Mesenchymal stem cell (in vitro differentiated cells and primary cell): Measurements from ENCODE around the gene SH3GL3.

Experiments used
- DNase-seq: peaks from one replicate; pipeline ENCODE4 v3.0.0-alpha.2; 2013
- H2AFZ ChIP-seq: one replicate; pipeline ENCODE4 v1.6.1; 2013; ENCODE audit warnings: low read depth, mild to moderate bottlenecking, control low read depth, inconsistent platforms, low read length, moderate library complexity
- H2AK5ac ChIP-seq: 2 replicates; pipeline ENCODE4 v1.6.1; 2013; ENCODE audit warnings: low read length, moderate library complexity, mild to moderate bottlenecking, inconsistent platforms; ENCODE audit not compliant: severe bottlenecking
- H2BK120ac ChIP-seq: one replicate; pipeline ENCODE4 v1.6.1; 2013; ENCODE audit warnings: low read depth, mild to moderate bottlenecking, inconsistent platforms, low read length, moderate library complexity
- H2BK12ac ChIP-seq, 2 experiments: one replicate each; pipeline ENCODE4 v1.6.1; 2013; ENCODE audit warnings: inconsistent platforms in 2 of 2, low read length in 2 of 2, mild to moderate bottlenecking in 2 of 2, moderate library complexity in 2 of 2, control low read depth in 1 of 2
- H2BK15ac ChIP-seq: one replicate; pipeline ENCODE4 v1.6.1; 2013; ENCODE audit warnings: mild to moderate bottlenecking, low read depth, inconsistent platforms; ENCODE audit not compliant: poor library complexity, severe bottlenecking
- H2BK5ac ChIP-seq: 2 replicates; pipeline ENCODE4 v1.6.1; 2013; ENCODE audit warnings: low read depth, mild to moderate bottlenecking, low read length, control low read depth, inconsistent platforms; ENCODE audit not compliant: poor library complexity, severe bottlenecking
- H3K14ac ChIP-seq, 2 experiments: one replicate each; pipeline ENCODE4 v1.6.1; 2013; ENCODE audit warnings: inconsistent platforms in 2 of 2, low read length in 2 of 2, control low read depth in 1 of 2, mild to moderate bottlenecking in 1 of 2, moderate library complexity in 1 of 2
- H3K18ac ChIP-seq, 2 experiments: one replicate each; pipeline ENCODE4 v1.6.1; 2013; ENCODE audit warnings: inconsistent platforms in 2 of 2, low read length in 2 of 2, control low read depth in 1 of 2, low read depth in 1 of 2, mild to moderate bottlenecking in 1 of 2
- H3K23ac ChIP-seq, 2 experiments: one replicate each; pipeline ENCODE4 v1.6.1; 2013; ENCODE audit warnings: inconsistent platforms in 2 of 2, low read length in 2 of 2, mild to moderate bottlenecking in 2 of 2, moderate library complexity in 2 of 2, control low read depth in 1 of 2
- H3K27ac ChIP-seq: 2 replicates; pipeline ENCODE4 v1.5.1; 2013; ENCODE audit warnings: mild to moderate bottlenecking, moderate library complexity, low read length, control low read depth, inconsistent platforms; ENCODE audit not compliant: poor library complexity, severe bottlenecking
- H3K27me3 ChIP-seq, 2 experiments: 2 replicates each; pipeline versions ENCODE4 v1.6.1 to v1.7.0; 2013; ENCODE audit warnings: low read length in 2 of 2, mild to moderate bottlenecking in 2 of 2, moderate library complexity in 2 of 2, control low read depth in 1 of 2, inconsistent platforms in 1 of 2; ENCODE audit not compliant: control insufficient read depth in 1 of 2, insufficient read depth in 1 of 2
- H3K36me3 ChIP-seq, 2 experiments: 2 replicates each; pipeline versions ENCODE4 v1.6.1 to v1.7.0; 2013; ENCODE audit warnings: low read length in 2 of 2, control low read depth in 1 of 2, inconsistent platforms in 1 of 2, low read depth in 1 of 2, mild to moderate bottlenecking in 1 of 2; ENCODE audit not compliant: insufficient read depth in 2 of 2, control insufficient read depth in 1 of 2
- H3K4ac ChIP-seq, 2 experiments: one replicate each; pipeline ENCODE4 v1.6.1; 2013; ENCODE audit warnings: inconsistent platforms in 2 of 2, low read length in 2 of 2, mild to moderate bottlenecking in 2 of 2, moderate library complexity in 2 of 2, control low read depth in 1 of 2, low read depth in 1 of 2
- H3K4me1 ChIP-seq: 2 replicates; pipeline ENCODE4 v1.6.1; 2013; ENCODE audit warnings: low read depth, low read length, control low read depth; ENCODE audit not compliant: control insufficient read depth, insufficient read depth
- H3K4me2 ChIP-seq: 2 replicates; pipeline ENCODE4 v1.6.1; 2013; ENCODE audit warnings: low read length, mild to moderate bottlenecking, inconsistent platforms; ENCODE audit not compliant: poor library complexity, severe bottlenecking
- H3K4me3 ChIP-seq, 2 experiments: 2 replicates each; pipeline versions ENCODE4 v1.5.1 to v1.7.0; 2013; ENCODE audit warnings: low read length in 2 of 2, mild to moderate bottlenecking in 2 of 2, control low read depth in 1 of 2, low read depth in 1 of 2; ENCODE audit not compliant: insufficient read depth in 1 of 2
- H3K79me1 ChIP-seq: replicated peaks from 2 replicates; pipeline ENCODE4 v1.6.1; 2013; ENCODE audit warnings: mild to moderate bottlenecking, control low read depth, low read length, inconsistent platforms; ENCODE audit not compliant: poor library complexity, severe bottlenecking
- H3K9ac ChIP-seq: 2 replicates; pipeline ENCODE4 v1.7.0; 2013; ENCODE audit warnings: mild to moderate bottlenecking, low read length, moderate library complexity
- H3K9me3 ChIP-seq: 2 replicates; pipeline ENCODE4 v1.7.0; 2013; ENCODE audit warnings: mild to moderate bottlenecking, low read length; ENCODE audit not compliant: control insufficient read depth
- H4K8ac ChIP-seq: one replicate; pipeline ENCODE4 v1.6.1; 2013; ENCODE audit warnings: inconsistent platforms, mild to moderate bottlenecking, low read length, moderate library complexity
- H4K91ac ChIP-seq: one replicate; pipeline ENCODE4 v1.6.1; 2013; ENCODE audit warnings: mild to moderate bottlenecking, low read length, inconsistent platforms
- WGBS: methylation state at CpG from one replicate; pipeline ENCODE4 v1.1.7; 2013; ENCODE audit warnings: mixed read lengths; 5-methylcytosine and 5-hydroxymethylcytosine counted together

Gene SH3GL3

GRCh38 chr15:83655237-83655616 lies 208.1 kb downstream of the SH3GL3 start:
- 89% methylated on average over 8 of the region's 8 CpGs for WGBS
- Histone ChIP-seq H2BK12ac (no peak overlapping the region), H3K4me1 (peaks cover 13% of the 10 kb centered on the region)

DNA sequence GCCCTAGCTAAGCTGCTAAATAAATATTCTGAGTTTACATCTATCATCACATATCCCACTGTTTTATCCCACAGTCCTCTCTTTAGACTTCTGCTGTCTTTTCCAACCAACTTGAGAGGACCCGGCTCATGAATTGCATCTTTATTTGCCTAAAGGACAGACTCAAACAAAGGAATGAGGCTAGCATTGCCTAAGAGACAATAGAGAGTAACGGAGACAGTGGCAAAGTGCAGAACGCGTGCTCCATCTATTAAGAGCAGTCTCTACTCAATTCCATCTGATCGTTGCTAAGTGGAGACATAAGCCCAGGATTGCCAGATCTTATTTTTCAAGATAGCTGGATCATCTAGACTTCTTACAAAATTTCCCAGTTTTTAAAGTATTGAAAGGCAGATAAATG lies 209.1 kb downstream of the SH3GL3 start:
- Histone ChIP-seq H3K9me3 (no peaks in the 10 kb centered on the region), H3K4me3 (no peak overlapping the region), H4K91ac (no peak overlapping the region), H2BK12ac (no peak overlapping the region), H3K27ac (no peak overlapping the region), H3K4me2 (no peak overlapping the region), H3K9ac (no peak overlapping the region), H4K8ac (no peak overlapping the region), H3K14ac (no peak overlapping the region), H3K79me1 (no peaks in the 10 kb centered on the region), H3K27me3 (peaks cover 55% of the 10 kb centered on the region in 2 experiments), H2AFZ (no peak overlapping the region), H3K4me1 (peaks cover 13% of the 10 kb centered on the region), H3K18ac (no peak overlapping the region), H3K23ac (no peak overlapping the region), H3K4ac (no peak overlapping the region), H2BK5ac (no peak overlapping the region), H2BK120ac (no peak overlapping the region), H2AK5ac (no peak overlapping the region), H3K36me3 (no peaks in the 10 kb centered on the region), H2BK15ac (no peak overlapping the region)
- WGBS: 93% methylated on average over 5 of the region's 5 CpGs
- DNase-seq: no peak

More at GRCh38 chr15:83655237-83655616, 208.1 kb downstream of the SH3GL3 start:
- no peak overlapping the region for H2AK5ac ChIP-seq
- no peak overlapping the region for H4K91ac ChIP-seq
- no peak overlapping the region for H3K9ac ChIP-seq
- no peak overlapping the region for H3K23ac ChIP-seq
- no peak for DNase-seq
- no peaks in the 10 kb centered on the region for H3K9me3 ChIP-seq
- H2AFZ ChIP-seq: no peak overlapping the region
- no peak overlapping the region for H3K4me2 ChIP-seq
- H3K27ac ChIP-seq: no peak overlapping the region
- H2BK5ac ChIP-seq: no peak overlapping the region
- no peak overlapping the region for H3K14ac ChIP-seq
- H3K4ac ChIP-seq: no peak overlapping the region
- H3K36me3 ChIP-seq: no peaks in the 10 kb centered on the region
- peak overlapping the region in 1 of 2 experiments; percentile 64 for H3K4me3 ChIP-seq
- H3K27me3 ChIP-seq: peaks cover 61 to 63% of the 10 kb centered on the region in 2 experiments
- H3K18ac ChIP-seq: no peak overlapping the region
- no peak overlapping the region for H4K8ac ChIP-seq
- H3K79me1 ChIP-seq: no peaks in the 10 kb centered on the region
- H2BK120ac ChIP-seq: no peak overlapping the region
- H2BK15ac ChIP-seq: no peak overlapping the region

DNA sequence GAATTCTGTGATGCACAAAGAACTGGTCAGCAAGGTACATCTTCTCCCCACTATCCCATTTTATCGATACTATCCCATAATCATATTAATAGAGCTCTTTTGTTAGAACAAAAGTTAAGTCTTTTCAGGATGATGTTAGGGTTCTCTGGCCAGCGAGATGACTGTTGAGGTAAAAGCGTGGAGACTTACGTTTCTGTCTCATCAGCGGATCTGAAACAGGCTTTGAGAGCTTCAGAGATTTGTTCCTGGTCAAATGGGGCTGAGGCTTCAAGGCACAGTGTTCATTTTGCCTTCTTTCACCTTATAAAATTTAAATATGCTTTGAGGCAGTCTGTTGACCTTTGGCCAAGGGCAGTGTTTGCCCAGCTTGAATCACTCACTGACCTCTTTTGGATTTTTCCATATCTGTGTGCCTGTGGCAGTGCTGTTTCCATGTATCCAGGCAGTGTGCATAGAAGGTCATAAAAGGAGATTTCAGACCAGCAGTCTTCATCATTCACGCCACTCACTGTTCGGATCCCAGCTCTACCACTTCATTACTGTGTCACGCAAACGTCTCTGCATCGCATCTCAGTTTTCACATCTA lies 209.9 kb downstream of the SH3GL3 start:
- Histone ChIP-seq H3K18ac (no peak overlapping the region), H4K8ac (no peak overlapping the region), H2AFZ (no peak overlapping the region), H2AK5ac (no peak overlapping the region), H3K4me1 (peaks cover 13% of the 10 kb centered on the region), H2BK120ac (no peak overlapping the region), H3K27ac (no peak overlapping the region), H3K36me3 (no peaks in the 10 kb centered on the region), H3K14ac (no peak overlapping the region), H3K23ac (no peak overlapping the region), H3K9ac (no peak overlapping the region), H2BK5ac (no peak overlapping the region), H3K4ac (no peak overlapping the region), H2BK12ac (no peak overlapping the region), H3K4me2 (no peak overlapping the region), H3K27me3 (peaks cover 48% of the 10 kb centered on the region in 2 experiments), H3K4me3 (no peak overlapping the region), H3K79me1 (no peaks in the 10 kb centered on the region), H2BK15ac (no peak overlapping the region), H4K91ac (no peak overlapping the region), H3K9me3 (no peaks in the 10 kb centered on the region)
- 97% methylated on average over 4 of the region's 10 CpGs for WGBS
- no peak for DNase-seq

- H3K27me3 ChIP-seq: peaks cover 43% of the 10 kb centered on the region in 2 experiments
- 86% methylated on average over 4 of the region's 4 CpGs for WGBS
- no peak overlapping the region for H3K4me3 ChIP-seq
- no peak overlapping the region for H2AK5ac ChIP-seq
- no peak overlapping the region for H3K27ac ChIP-seq
- no peak overlapping the region for H3K23ac ChIP-seq
- H3K14ac ChIP-seq: no peak overlapping the region
- no peak overlapping the region for H3K18ac ChIP-seq
- H3K79me1 ChIP-seq: no peaks in the 10 kb centered on the region
- peaks cover 13% of the 10 kb centered on the region for H3K4me1 ChIP-seq
- H2BK5ac ChIP-seq: no peak overlapping the region
- no peak overlapping the region for H2BK12ac ChIP-seq
- no peak overlapping the region for H4K91ac ChIP-seq
- no peak for DNase-seq
- H2BK15ac ChIP-seq: no peak overlapping the region
- no peak overlapping the region for H3K4me2 ChIP-seq
- no peak overlapping the region for H2AFZ ChIP-seq
- H3K4ac ChIP-seq: no peak overlapping the region
- H2BK120ac ChIP-seq: no peak overlapping the region
- no peak overlapping the region for H4K8ac ChIP-seq
- no peaks in the 10 kb centered on the region for H3K36me3 ChIP-seq
- H3K9ac ChIP-seq: no peak overlapping the region
- no peaks in the 10 kb centered on the region for H3K9me3 ChIP-seq
Measured at GRCh38 chr15:83657549-83657948, 210.4 kb downstream of the SH3GL3 start.
